Cardiac muscle cell (in vitro differentiated cells and primary cell): ENCODE results near the gene PADI6. TPM values are rescaled to one million over a fixed set of nuclear protein-coding genes. Genes with fewer than 3 reads are reported as not detected.

Experiments
- DNase-seq, 2 donors: peaks; one replicate each; pipeline versions ENCODE4 v3.0.0 to v3.0.0-alpha.2; 2010 to 2017; ENCODE audit warnings: low read depth in 1 of 2, low spot score in 1 of 2
- H3K27ac ChIP-seq: fragments of 200-600 bp; sonication (generic); 2 replicates; pipeline ENCODE4 v1.5.1; 2016
- H3K27me3 ChIP-seq: fragments of 200-600 bp; sonication (generic); 2 replicates; pipeline ENCODE4 v1.6.0; 2016; ENCODE audit warnings: control low read depth
- H3K36me3 ChIP-seq: fragments of 200-600 bp; sonication (generic); 2 replicates; pipeline ENCODE4 v1.5.1; 2016; ENCODE audit warnings: control low read depth
- H3K4me1 ChIP-seq: fragments of 200-600 bp; sonication (generic); 2 replicates; pipeline ENCODE4 v1.8.1; 2017; ENCODE audit warnings: low read depth, mild to moderate bottlenecking, mixed run types
- H3K4me3 ChIP-seq: fragments of 200-600 bp; sonication (generic); 2 replicates; pipeline ENCODE4 v1.5.1; 2016; ENCODE audit warnings: mild to moderate bottlenecking
- H3K9me3 ChIP-seq: fragments of 200-600 bp; sonication (generic); 2 replicates; pipeline ENCODE4 v1.5.1; 2017; ENCODE audit warnings: low read depth, mild to moderate bottlenecking, control low read depth
- polyA plus RNA-seq: library from polyadenylated mRNA; unstranded; fragments of >200 nt; fragmentation: Nextera tagmentation; extraction: Ambion mirVana; gene quantifications from 2 replicates; pipeline ENCODE4 v1.2.1, GENCODE V29; 2016
- total RNA-seq: library from RNA; depleted of rRNA; stranded (reverse); fragments of >200 nt; gene quantifications from 2 replicates; pipeline ENCODE4 v1.2.3, GENCODE V29; 2016
- TF ChIP-seq, protein P1 (sequence below): IDR thresholded peaks from 2 replicates; pipeline ENCODE4 v1.5.1; 2012; ENCODE audit warnings: low read depth, mild to moderate bottlenecking, low read length

The PADI6 gene
- total RNA-seq (not detected in 2 replicates), polyA plus RNA-seq (not detected in 2 replicates)

DNA sequence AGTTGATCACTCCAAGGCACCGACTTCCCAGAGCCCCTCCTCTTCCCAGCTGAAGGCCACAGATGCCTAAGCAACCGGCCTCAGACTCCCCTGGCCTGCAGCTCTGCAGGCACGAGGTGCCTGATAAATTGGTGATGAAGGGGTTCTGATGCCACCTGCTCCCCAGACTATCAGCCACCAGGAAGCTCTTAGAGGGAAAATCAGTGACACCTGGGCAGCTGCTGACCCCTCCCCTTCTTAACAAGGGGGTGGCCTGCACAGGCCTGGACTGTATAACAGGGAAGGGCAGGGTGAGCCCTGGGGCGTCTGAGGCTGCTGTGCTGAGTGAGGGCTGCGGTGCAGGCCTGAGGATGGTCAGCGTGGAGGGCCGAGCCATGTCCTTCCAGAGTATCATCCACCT is at the start of gene PADI6:
Gene PADI6, plus strand, starts transcription at position 301 of the 400 bp plus-strand sequence. Its CDS starts 50 bp downstream, at position 351.
- Histone ChIP-seq H3K36me3 (no peaks in the 10 kb centered on the region), H3K27me3 (no peaks in the 10 kb centered on the region), H3K27ac (no peak within 1 kb of the TSS), H3K4me1 (no peaks in the 10 kb centered on the region), H3K4me3 (no peak within 1 kb of the TSS), H3K9me3 (no peaks in the 10 kb centered on the region)
- TF ChIP-seq, protein P1, sequence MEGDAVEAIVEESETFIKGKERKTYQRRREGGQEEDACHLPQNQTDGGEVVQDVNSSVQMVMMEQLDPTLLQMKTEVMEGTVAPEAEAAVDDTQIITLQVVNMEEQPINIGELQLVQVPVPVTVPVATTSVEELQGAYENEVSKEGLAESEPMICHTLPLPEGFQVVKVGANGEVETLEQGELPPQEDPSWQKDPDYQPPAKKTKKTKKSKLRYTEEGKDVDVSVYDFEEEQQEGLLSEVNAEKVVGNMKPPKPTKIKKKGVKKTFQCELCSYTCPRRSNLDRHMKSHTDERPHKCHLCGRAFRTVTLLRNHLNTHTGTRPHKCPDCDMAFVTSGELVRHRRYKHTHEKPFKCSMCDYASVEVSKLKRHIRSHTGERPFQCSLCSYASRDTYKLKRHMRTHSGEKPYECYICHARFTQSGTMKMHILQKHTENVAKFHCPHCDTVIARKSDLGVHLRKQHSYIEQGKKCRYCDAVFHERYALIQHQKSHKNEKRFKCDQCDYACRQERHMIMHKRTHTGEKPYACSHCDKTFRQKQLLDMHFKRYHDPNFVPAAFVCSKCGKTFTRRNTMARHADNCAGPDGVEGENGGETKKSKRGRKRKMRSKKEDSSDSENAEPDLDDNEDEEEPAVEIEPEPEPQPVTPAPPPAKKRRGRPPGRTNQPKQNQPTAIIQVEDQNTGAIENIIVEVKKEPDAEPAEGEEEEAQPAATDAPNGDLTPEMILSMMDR, result no peak
- DNase-seq, result no peak

DNA sequence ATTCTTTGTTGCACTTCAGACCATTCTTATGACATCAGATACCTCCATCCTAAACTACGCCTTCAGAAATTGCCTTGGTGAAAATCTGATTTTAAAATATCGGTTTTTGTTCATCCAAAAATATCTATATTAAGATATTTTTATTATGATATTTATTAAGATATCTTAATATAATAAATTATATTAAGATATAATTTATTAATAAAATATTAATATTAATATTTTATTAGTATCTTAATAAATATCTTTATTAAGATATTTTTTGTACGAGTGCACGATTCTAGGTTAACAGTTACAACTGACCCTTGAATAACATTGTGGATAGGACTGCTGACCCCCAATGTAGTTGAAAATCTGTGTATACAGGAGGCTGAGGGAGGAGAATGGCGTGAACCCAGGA is 43.1 kb upstream of the PADI6 start:
- H3K4me1 ChIP-seq, result no peaks in the 10 kb centered on the region
- H3K4me3 ChIP-seq, result no peak overlapping the region
- H3K27me3 ChIP-seq, result no peaks in the 10 kb centered on the region
- DNase-seq, result no peak
- H3K27ac ChIP-seq, result no peak overlapping the region
- TF ChIP-seq, protein P1, result no peak
- no peaks in the 10 kb centered on the region for H3K9me3 ChIP-seq
- H3K36me3 ChIP-seq, result no peaks in the 10 kb centered on the region

DNA sequence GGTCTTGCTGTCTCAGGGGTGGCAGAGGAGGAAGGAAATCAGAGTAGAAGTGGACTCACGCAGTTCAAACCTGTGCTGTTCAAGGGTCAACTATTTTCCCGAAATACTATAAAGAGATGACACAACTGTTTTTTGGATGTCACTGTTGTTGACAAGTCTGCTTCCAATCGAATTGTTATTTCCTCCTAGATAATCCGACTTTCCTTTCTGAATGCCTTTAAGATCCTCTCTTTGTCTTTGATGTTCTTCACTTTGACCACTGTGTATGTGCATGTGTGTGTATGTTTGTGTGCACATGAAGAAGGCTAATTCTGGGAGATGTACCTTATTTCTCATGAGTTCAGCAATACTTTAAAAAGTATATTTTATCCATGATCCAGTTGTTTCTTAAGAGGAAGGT is 42.4 kb upstream of the PADI6 start:
- Histone ChIP-seq H3K9me3 (no peaks in the 10 kb centered on the region), H3K36me3 (no peaks in the 10 kb centered on the region), H3K27me3 (no peaks in the 10 kb centered on the region), H3K4me1 (no peaks in the 10 kb centered on the region), H3K4me3 (no peak overlapping the region), H3K27ac (no peak overlapping the region)
- no peak for DNase-seq
- TF ChIP-seq, protein P1, result no peak

DNA sequence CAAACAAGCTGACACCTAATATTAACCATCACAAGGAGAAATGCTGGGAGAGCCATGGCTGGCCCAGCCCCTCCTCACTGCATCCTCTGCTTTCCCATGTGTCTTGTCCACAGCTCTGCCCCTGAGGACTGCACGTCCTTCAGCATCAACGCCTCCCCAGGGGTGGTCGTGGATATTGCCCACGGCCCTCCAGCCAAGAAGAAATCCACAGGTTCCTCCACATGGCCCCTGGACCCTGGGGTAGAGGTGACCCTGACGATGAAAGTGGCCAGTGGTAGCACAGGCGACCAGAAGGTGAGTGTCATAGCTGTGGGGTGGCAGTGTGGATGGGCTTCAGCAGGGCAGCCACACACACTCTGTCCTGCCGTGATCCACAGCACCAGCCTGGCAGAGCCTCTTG is 41.1 kb upstream of the PADI6 start:
- H3K4me3 ChIP-seq, result no peak overlapping the region
- no peaks in the 10 kb centered on the region for H3K36me3 ChIP-seq
- H3K27me3 ChIP-seq, result no peaks in the 10 kb centered on the region
- H3K27ac ChIP-seq, result no peak overlapping the region
- H3K4me1 ChIP-seq, result no peaks in the 10 kb centered on the region
- TF ChIP-seq, protein P1, result no peak
- DNase-seq, result no peak
- no peaks in the 10 kb centered on the region for H3K9me3 ChIP-seq

DNA sequence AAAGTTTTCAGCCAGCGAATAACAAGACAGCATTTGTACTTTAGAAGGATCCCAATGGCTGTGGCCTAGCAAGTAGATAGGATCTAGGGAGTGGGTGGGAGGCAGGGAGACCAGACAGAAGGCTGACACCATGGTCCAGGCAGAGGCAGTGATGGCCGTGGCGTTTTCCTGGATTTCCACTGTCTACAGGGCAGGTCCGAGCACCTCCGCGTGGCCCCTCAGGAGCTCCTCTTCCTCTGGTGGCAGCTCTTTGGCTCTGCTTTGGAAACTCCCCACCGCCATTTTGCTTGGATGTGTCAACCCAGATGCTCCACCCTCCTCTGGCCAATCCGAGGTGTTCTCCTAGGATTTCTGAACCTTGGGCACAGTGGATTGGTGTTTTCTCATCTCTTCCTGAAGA is 38.9 kb upstream of the PADI6 start:
- Histone ChIP-seq H3K36me3 (no peaks in the 10 kb centered on the region), H3K4me1 (no peaks in the 10 kb centered on the region), H3K27me3 (no peaks in the 10 kb centered on the region), H3K27ac (no peak overlapping the region), H3K9me3 (no peaks in the 10 kb centered on the region), H3K4me3 (no peak overlapping the region)
- TF ChIP-seq, protein P1, result no peak
- no peak for DNase-seq
